IMR-90 (cell line): ENCODE data around the gene NPEPL1. TPM values are rescaled to one million over a fixed set of nuclear protein-coding genes. Genes with fewer than 3 reads are reported as not detected.

Source experiments
- ATAC-seq: fragments of 200-7000 bp; cut with Tn5 transposase; 2 replicates; pipeline ENCODE4 v1.9.1; 2020; ENCODE audit warnings: low read depth, mild to moderate bottlenecking, moderate library complexity
- BruUV-seq: library from RNA; stranded (reverse); fragments of 400-500 nt; replicated peaks from 2 replicates; lab custom pipeline; 2021; lab: Mats Ljungman, UMichigan
- CTCF ChIA-PET: fragments of 300-600 bp; formaldehyde crosslinking; extraction: SDS; loops from one replicate; lab custom pipeline; 2021; ENCODE audit warnings: antibody characterized with exemption; lab: Yijun Ruan, JAX
- POLR2A ChIA-PET: fragments of 300-600 bp; sonication (Branson Sonifier 250); formaldehyde crosslinking; loops from one replicate; lab custom pipeline; 2022; ENCODE audit warnings: antibody characterized with exemption; ENCODE audit not compliant: unreplicated experiment; lab: Charles Lee
- DNase-seq: peaks from one replicate; pipeline ENCODE4 v3.0.0; 2013
- H2AFZ ChIP-seq: replicated peaks from 2 replicates; pipeline ENCODE3; 2013; ENCODE audit warnings: low read length, mild to moderate bottlenecking; ENCODE audit not compliant: poor library complexity
- H2AK5ac ChIP-seq: 2 replicates; pipeline ENCODE4 v1.6.1; 2013; ENCODE audit warnings: low read depth, low read length, inconsistent platforms
- H2AK9ac ChIP-seq: replicated peaks from 2 replicates; pipeline ENCODE3; 2013; ENCODE audit warnings: mild to moderate bottlenecking, low read depth, low read length, moderate library complexity; ENCODE audit not compliant: poor library complexity
- H2BK120ac ChIP-seq: 2 replicates; pipeline ENCODE4 v1.6.1; 2013; ENCODE audit warnings: low read depth, low read length, inconsistent platforms
- H2BK15ac ChIP-seq: 3 replicates; pipeline ENCODE4 v1.6.1; 2013; ENCODE audit warnings: low read depth, low read length, inconsistent platforms
- H2BK20ac ChIP-seq: 2 replicates; pipeline ENCODE4 v1.6.1; 2013; ENCODE audit warnings: low read depth, mild to moderate bottlenecking, inconsistent platforms, low read length, moderate library complexity
- H2BK5ac ChIP-seq: 2 replicates; pipeline ENCODE4 v1.6.1; 2013; ENCODE audit warnings: mild to moderate bottlenecking, low read depth, low read length, inconsistent platforms; ENCODE audit not compliant: poor library complexity, severe bottlenecking
- H3K14ac ChIP-seq: replicated peaks from 2 replicates; pipeline ENCODE4 v1.6.1; 2013; ENCODE audit warnings: low read depth, low read length, inconsistent platforms
- H3K18ac ChIP-seq: 2 replicates; pipeline ENCODE4 v1.6.1; 2013; ENCODE audit warnings: low read depth, low read length, control low read depth
- H3K23ac ChIP-seq: 2 replicates; pipeline ENCODE4 v1.6.1; 2013; ENCODE audit warnings: low read depth, low read length, inconsistent platforms
- H3K27ac ChIP-seq: 2 replicates; pipeline ENCODE4 v1.5.1; 2013; ENCODE audit warnings: mild to moderate bottlenecking, control low read depth, low read length; ENCODE audit not compliant: insufficient read depth
- H3K27me3 ChIP-seq: 2 replicates; pipeline ENCODE4 v1.6.1; 2013; ENCODE audit warnings: low read length; ENCODE audit not compliant: control insufficient read depth, insufficient read depth
- H3K36me3 ChIP-seq: 2 replicates; pipeline ENCODE4 v1.6.1; 2013; ENCODE audit warnings: low read length, mixed read lengths; ENCODE audit not compliant: control insufficient read depth, insufficient read depth
- H3K4ac ChIP-seq: 2 replicates; pipeline ENCODE4 v1.6.1; 2013; ENCODE audit warnings: low read depth, low read length, inconsistent platforms
- H3K4me1 ChIP-seq: 2 replicates; pipeline ENCODE4 v1.6.1; 2013; ENCODE audit warnings: low read length, mixed read lengths; ENCODE audit not compliant: control insufficient read depth, insufficient read depth
- H3K4me2 ChIP-seq: 2 replicates; pipeline ENCODE4 v1.6.1; 2013; ENCODE audit warnings: low read depth, mild to moderate bottlenecking, control low read depth, low read length, moderate library complexity
- H3K4me3 ChIP-seq: 2 replicates; pipeline ENCODE4 v1.5.1; 2013; ENCODE audit warnings: low read depth, mild to moderate bottlenecking, control low read depth, low read length, moderate library complexity; ENCODE audit not compliant: insufficient read depth
- H3K56ac ChIP-seq: 2 replicates; pipeline ENCODE4 v1.6.1; 2013; ENCODE audit warnings: low read length, inconsistent platforms; ENCODE audit not compliant: insufficient read depth; ENCODE audit errors: extremely low read depth
- H3K79me1 ChIP-seq, 2 experiments: 2 replicates each; pipeline ENCODE4 v1.6.1; 2013; ENCODE audit warnings: low read length in 2 of 2, inconsistent platforms in 1 of 2, low read depth in 1 of 2
- H3K9ac ChIP-seq: 2 replicates; pipeline ENCODE4 v1.6.1; 2013; ENCODE audit warnings: low read depth, low read length, control low read depth
- H3K9me1 ChIP-seq: 2 replicates; pipeline ENCODE4 v1.6.1; 2013; ENCODE audit warnings: low read length, inconsistent platforms; ENCODE audit not compliant: insufficient read depth
- H3K9me3 ChIP-seq: 2 replicates; pipeline ENCODE4 v1.6.1; 2013; ENCODE audit warnings: low read length; ENCODE audit not compliant: control insufficient read depth, insufficient read depth
- H4K20me1 ChIP-seq: 2 replicates; pipeline ENCODE4 v1.6.1; 2013; ENCODE audit warnings: low read length, inconsistent platforms; ENCODE audit not compliant: insufficient read depth
- H4K5ac ChIP-seq: 2 replicates; pipeline ENCODE4 v1.6.1; 2013; ENCODE audit warnings: mild to moderate bottlenecking, low read depth, low read length, control low read depth
- H4K8ac ChIP-seq, 2 experiments: 2 replicates each; pipeline ENCODE4 v1.6.1; 2013; ENCODE audit warnings: low read depth in 2 of 2, low read length in 2 of 2, control low read depth in 1 of 2, inconsistent platforms in 1 of 2
- H4K91ac ChIP-seq: 2 replicates; pipeline ENCODE4 v1.6.1; 2013; ENCODE audit warnings: low read depth, low read length, inconsistent platforms; ENCODE audit not compliant: insufficient read depth
- BHLHE40 ChIP-seq: fragments of 150-350 bp; IDR thresholded peaks from 2 replicates; pipeline ENCODE4 v1.6.1; 2016; ENCODE audit warnings: mild to moderate bottlenecking, low read depth, low read length
- CEBPB ChIP-seq: IDR thresholded peaks from 2 replicates; pipeline ENCODE4 v1.6.1; 2012; ENCODE audit warnings: low read depth, low read length, improper control_type of control experiment
- CHD1 ChIP-seq: IDR thresholded peaks from 2 replicates; pipeline ENCODE4 v1.6.1; 2012; ENCODE audit warnings: low read depth, low read length, improper control_type of control experiment
- CTCF ChIP-seq: conservative IDR thresholded peaks from 2 replicates; pipeline ENCODE4 v1.5.1; 2012; ENCODE audit warnings: mild to moderate bottlenecking, low read depth, low read length, improper control_type of control experiment
- ELK1 ChIP-seq: fragments of 150-350 bp; IDR thresholded peaks from 2 replicates; pipeline ENCODE4 v1.6.1; 2016; ENCODE audit warnings: low read depth, mild to moderate bottlenecking, low read length, moderate library complexity, borderline replicate concordance
- FOS ChIP-seq: fragments of 150-350 bp; IDR thresholded peaks from 2 replicates; pipeline ENCODE4 v1.6.1; 2016; ENCODE audit warnings: low read depth, low read length
- MAFK ChIP-seq: IDR thresholded peaks from 2 replicates; pipeline ENCODE4 v1.6.1; 2012; ENCODE audit warnings: low read depth, low read length, improper control_type of control experiment
- MAZ ChIP-seq: IDR thresholded peaks from 2 replicates; pipeline ENCODE4 v1.6.1; 2012; ENCODE audit warnings: low read depth, mild to moderate bottlenecking, low read length, improper control_type of control experiment, moderate library complexity, borderline replicate concordance
- MXI1 ChIP-seq: IDR thresholded peaks from 2 replicates; pipeline ENCODE4 v1.6.1; 2012; ENCODE audit warnings: low read depth, mild to moderate bottlenecking, low read length, moderate library complexity, borderline replicate concordance
- NFE2L2 ChIP-seq: fragments of 150-350 bp; IDR thresholded peaks from 2 replicates; pipeline ENCODE4 v1.6.1; 2016; ENCODE audit warnings: low read depth, mild to moderate bottlenecking, low read length
- POLR2A ChIP-seq: IDR thresholded peaks from 2 replicates; pipeline ENCODE4 v1.6.1; 2012; ENCODE audit warnings: mild to moderate bottlenecking, low read depth, low read length
- RAD21 ChIP-seq: IDR thresholded peaks from 2 replicates; pipeline ENCODE4 v1.6.1; 2012; ENCODE audit warnings: low read length, improper control_type of control experiment
- RCOR1 ChIP-seq: IDR thresholded peaks from 2 replicates; pipeline ENCODE4 v1.6.1; 2012; ENCODE audit warnings: mild to moderate bottlenecking, low read length, improper control_type of control experiment; ENCODE audit not compliant: insufficient replicate concordance
- RFX5 ChIP-seq: IDR thresholded peaks from 2 replicates; pipeline ENCODE4 v1.8.0; 2012; ENCODE audit warnings: low read depth, mild to moderate bottlenecking, low read length, moderate library complexity
- SMC3 ChIP-seq: fragments of 150-350 bp; IDR thresholded peaks from 2 replicates; pipeline ENCODE4 v1.6.1; 2016; ENCODE audit warnings: low read depth, mild to moderate bottlenecking, antibody characterized with exemption, low read length, moderate library complexity
- USF2 ChIP-seq: fragments of 150-350 bp; IDR thresholded peaks from 2 replicates; pipeline ENCODE4 v1.6.1; 2017; ENCODE audit warnings: mild to moderate bottlenecking, antibody characterized with exemption, low read length, low read depth
- WGBS, 2 experiments: methylation state at CpG; one replicate each; pipeline versions ENCODE4 v1.1.5 to v1.1.7; 2013; ENCODE audit warnings: missing lambda C conversion rate in 2 of 2; ENCODE audit not compliant: insufficient read length in 1 of 2; ENCODE audit errors: extremely low coverage in 2 of 2; 5-methylcytosine and 5-hydroxymethylcytosine counted together
- dilution Hi-C: fragments of 300-500 bp; cut with HindIII; formaldehyde crosslinking; loops from one replicate; pipeline ENCODE4 v1.14.3; 2018; ENCODE audit warnings: low sequenced_read_pairs; ENCODE audit not compliant: unreplicated experiment
- in situ Hi-C: fragments of 300-500 bp; cut with MboI; formaldehyde crosslinking; loops from 3 replicates; pipeline ENCODE4 v1.14.3; 2019; ENCODE audit warnings: low sequenced_read_pairs, inconsistent platforms, mixed read lengths
- intact Hi-C: fragments of 100-400 bp; cut with micrococcal nuclease; formaldehyde crosslinking; loops from 2 replicates; pipeline ENCODE4 v1.10.0; 2022
- polyA plus RNA-seq, 3 experiments: library from polyadenylated mRNA; depleted of rRNA; stranded (reverse); fragments of >200 nt; gene quantifications; 2 replicates each; pipeline ENCODE4 v1.2.3, GENCODE V29; 2012; ENCODE audit warnings: low replicate concordance in 1 of 3
- total RNA-seq: library from RNA; depleted of rRNA; stranded (reverse); fragments of >200 nt; gene quantifications from 2 replicates; pipeline ENCODE4 v1.2.3, GENCODE V29; 2012

The NPEPL1 gene
- total and polyA plus RNA-seq, 2 of the 4 experiments (the other 2 are of a cell fraction) = 6.3 to 10.4 TPM

GRCh38 chr20:58759947-58760346, 67.3 kb downstream of the NPEPL1 start:
- no peak overlapping the region for H3K27ac ChIP-seq

More at GRCh38 chr20:58759947-58760346, 67.3 kb downstream of the NPEPL1 start:
- no peaks in the 10 kb centered on the region for H3K36me3 ChIP-seq
- H3K4me2 ChIP-seq = no peak overlapping the region
- no CpG with 5 or more reads among the region's 3 CpGs for WGBS, 2 experiments
- no peaks in the 10 kb centered on the region for H3K79me1 ChIP-seq
- H2AK9ac ChIP-seq = no peak overlapping the region
- H2BK20ac ChIP-seq = no peak overlapping the region
- H3K9me3 ChIP-seq = no peaks in the 10 kb centered on the region
- no peak overlapping the region for H2BK5ac ChIP-seq
- no peaks in the 10 kb centered on the region for H3K9me1 ChIP-seq
- H3K14ac ChIP-seq = no peak overlapping the region
- no peak overlapping the region for H3K4ac ChIP-seq
- no peak for DNase-seq
- dilution Hi-C loops (no loop called here), in situ Hi-C loops (no loop called here), intact Hi-C loops (no loop called here)
- peaks cover 15% of the 10 kb centered on the region for H3K27me3 ChIP-seq
- H3K56ac ChIP-seq = no peak overlapping the region
- H4K20me1 ChIP-seq = no peaks in the 10 kb centered on the region
- TF ChIP-seq CTCF (no peak), NFE2L2 (no peak), USF2 (no peak), CHD1 (no peak), FOS (no peak), RAD21 (no peak), RCOR1 (no peak), BHLHE40 (no peak), MAZ (no peak), ELK1 (no peak), SMC3 (no peak), CEBPB (no peak), MXI1 (no peak), MAFK (no peak), RFX5 (no peak), POLR2A (no peak)
- no peak overlapping the region for H3K18ac ChIP-seq
- no peak overlapping the region for H3K9ac ChIP-seq
- H4K8ac ChIP-seq = no peak overlapping the region
- no peak overlapping the region for H2AFZ ChIP-seq
- H2AK5ac ChIP-seq = no peak overlapping the region
- no TSS peak for BruUV-seq
- H3K23ac ChIP-seq = no peak overlapping the region
- POLR2A ChIA-PET = no interaction called here
- no peak overlapping the region for H3K4me3 ChIP-seq
- H4K5ac ChIP-seq = no peak overlapping the region
- ATAC-seq = no peak
- H3K4me1 ChIP-seq = no peaks in the 10 kb centered on the region
- no peak overlapping the region for H4K91ac ChIP-seq
- H2BK120ac ChIP-seq = no peak overlapping the region
- H2BK15ac ChIP-seq = no peak overlapping the region
- CTCF ChIA-PET = no interaction called here
